Measurements from ENCODE around the gene EXOC3L1. TPM values are rescaled to one million over a fixed set of nuclear protein-coding genes. Genes with fewer than 3 reads are reported as not detected.

The EXOC3L1 gene
- total and polyA plus RNA-seq, 2 of the 13 experiments (the other 11 are each of a cell fraction or from before 2014, with no cell fraction given): 0.12 TPM; not detected in 1

DNA sequence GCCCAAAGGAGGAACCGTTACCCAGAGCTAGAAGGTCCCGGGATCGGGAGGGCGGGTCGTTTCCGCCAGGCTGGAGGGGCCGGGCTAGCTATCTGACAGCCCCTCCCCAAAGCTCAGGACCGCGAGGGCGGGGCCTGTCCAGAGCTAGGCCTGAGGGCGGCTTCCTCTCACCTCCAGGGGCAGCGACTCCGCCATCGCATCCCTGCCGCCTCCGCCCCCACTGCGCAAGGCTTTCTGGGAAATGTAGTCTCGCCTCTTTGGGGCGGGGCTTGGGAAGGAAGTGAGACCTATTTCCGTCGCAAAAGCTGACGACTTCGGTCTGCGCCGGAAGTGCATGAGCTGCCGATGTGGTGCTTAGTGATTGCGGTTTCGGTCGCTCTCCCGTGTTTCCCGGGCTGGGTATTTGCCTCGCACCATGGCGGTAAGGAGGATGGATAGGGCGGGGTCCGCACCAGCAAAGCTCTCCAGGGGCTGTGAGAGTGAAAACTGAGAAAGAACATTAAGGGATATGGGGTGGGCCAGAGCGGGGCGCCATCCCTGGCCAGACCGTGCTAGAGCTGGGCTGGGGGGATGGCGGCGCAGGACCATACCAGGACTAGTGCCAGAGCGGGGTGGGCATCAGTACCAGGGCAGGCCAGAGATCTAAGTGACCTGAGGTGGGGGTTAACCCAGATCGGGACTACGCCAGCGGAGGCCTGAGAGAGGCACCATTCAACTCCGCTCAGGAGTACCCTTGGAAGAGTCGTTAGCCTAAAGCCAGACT lies 37.0 kb upstream of the EXOC3L1 start, which contains the start of gene TMEM208 (continued):
- 0 out of 2 replicates have a peak, but pooled peaks have one; percentile 55 for TF ChIP-seq MTA1 (CRISPR knock-in tag; IDR thresholded peaks at IDR 0.05; ENCODE audit: borderline replicate concordance)
- TF ChIP-seq ZNF839 (CRISPR knock-in tag; IDR thresholded peaks at IDR 0.05; ENCODE audit: borderline replicate concordance): peak; percentile 98; the same call in 1 of the 2 replicates
- TF ChIP-seq ZNF224 (CRISPR knock-in tag; IDR thresholded peaks at IDR 0.05): 0 out of 2 replicates have a peak, but pooled peaks have one; percentile 73
- TF ChIP-seq PHF21A (CRISPR knock-in tag; IDR thresholded peaks at IDR 0.05): peak; percentile 75; the same call in 1 of the 2 replicates
- peak; percentile 100 for TF ChIP-seq KDM5A (IDR thresholded peaks at IDR 0.05; ENCODE audit: borderline replicate concordance, low read length)
- TF ChIP-seq CREB1 (IDR thresholded peaks at IDR 0.05): peak; percentile 99
- peak; percentile 100 for TF ChIP-seq CREB1 (CRISPR knock-in tag; IDR thresholded peaks at IDR 0.05)
- peak; percentile 98 for TF ChIP-seq ZNF556 (CRISPR knock-in tag; IDR thresholded peaks at IDR 0.05; ENCODE audit: borderline replicate concordance)
- TF ChIP-seq, protein P1, sequence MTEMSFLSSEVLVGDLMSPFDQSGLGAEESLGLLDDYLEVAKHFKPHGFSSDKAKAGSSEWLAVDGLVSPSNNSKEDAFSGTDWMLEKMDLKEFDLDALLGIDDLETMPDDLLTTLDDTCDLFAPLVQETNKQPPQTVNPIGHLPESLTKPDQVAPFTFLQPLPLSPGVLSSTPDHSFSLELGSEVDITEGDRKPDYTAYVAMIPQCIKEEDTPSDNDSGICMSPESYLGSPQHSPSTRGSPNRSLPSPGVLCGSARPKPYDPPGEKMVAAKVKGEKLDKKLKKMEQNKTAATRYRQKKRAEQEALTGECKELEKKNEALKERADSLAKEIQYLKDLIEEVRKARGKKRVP (CRISPR knock-in tag; IDR thresholded peaks at IDR 0.05): peak in 1 of 2 experiments; percentile 75; a peak in 1 of 4 replicates
- TF ChIP-seq, protein P2, sequence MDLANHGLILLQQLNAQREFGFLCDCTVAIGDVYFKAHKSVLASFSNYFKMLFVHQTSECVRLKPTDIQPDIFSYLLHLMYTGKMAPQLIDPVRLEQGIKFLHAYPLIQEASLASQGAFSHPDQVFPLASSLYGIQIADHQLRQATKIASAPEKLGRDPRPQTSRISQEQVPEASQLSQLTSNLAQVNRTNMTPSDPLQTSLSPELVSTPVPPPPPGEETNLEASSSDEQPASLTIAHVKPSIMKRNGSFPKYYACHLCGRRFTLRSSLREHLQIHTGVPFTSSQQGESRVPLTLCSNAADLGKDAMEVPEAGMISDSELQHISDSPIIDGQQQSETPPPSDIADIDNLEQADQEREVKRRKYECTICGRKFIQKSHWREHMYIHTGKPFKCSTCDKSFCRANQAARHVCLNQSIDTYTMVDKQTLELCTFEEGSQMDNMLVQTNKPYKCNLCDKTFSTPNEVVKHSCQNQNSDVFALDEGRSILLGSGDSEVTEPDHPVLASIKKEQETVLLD (CRISPR knock-in tag; IDR thresholded peaks at IDR 0.05; ENCODE audit: low read depth): peak; percentile 63; the same call in 1 of the 2 replicates
- TF ChIP-seq TSC22D2 (CRISPR knock-in tag; IDR thresholded peaks at IDR 0.05; ENCODE audit: borderline replicate concordance): no peak; the same call in 1 of the 2 replicates
- no peak; the same call in 1 of the 2 replicates for TF ChIP-seq ZNF343 (CRISPR knock-in tag; IDR thresholded peaks at IDR 0.05)
- peak; percentile 93 for TF ChIP-seq POLR2AphosphoS5 (IDR thresholded peaks at IDR 0.05; ENCODE audit: low read depth, low read length)
- TF ChIP-seq ZNF883 (CRISPR knock-in tag; IDR thresholded peaks at IDR 0.05; ENCODE audit: not compliant biosample characterization): peak; percentile 58
- no peak for TF ChIP-seq NFIB (CRISPR knock-in tag; IDR thresholded peaks at IDR 0.05; ENCODE audit: borderline replicate concordance)
- 0 out of 2 replicates have a peak, but pooled peaks have one; percentile 34 for TF ChIP-seq ZNF333 (CRISPR knock-in tag; IDR thresholded peaks at IDR 0.05; ENCODE audit: borderline replicate concordance)
- no peak for TF ChIP-seq ZNF569 (CRISPR knock-in tag; IDR thresholded peaks at IDR 0.05; ENCODE audit: borderline replicate concordance)
- TF ChIP-seq HDAC2 (CRISPR knock-in tag; IDR thresholded peaks at IDR 0.05): peak; percentile 99
- TF ChIP-seq GABPA (IDR thresholded peaks at IDR 0.05; ENCODE audit: low read depth, low read length): peak; percentile 100
- peak; percentile 100 for TF ChIP-seq GABPA (CRISPR knock-in tag; IDR thresholded peaks at IDR 0.05; ENCODE audit: low read depth)
- peak; percentile 92 for TF ChIP-seq YY1 (IDR thresholded peaks at IDR 0.05; ENCODE audit: insufficient read depth, insufficient replicate concordance, low read depth, low read length)
- TF ChIP-seq ZNF180 (CRISPR knock-in tag; IDR thresholded peaks at IDR 0.05; ENCODE audit: borderline replicate concordance, low read depth): no peak
- 0 out of 2 replicates have a peak, but pooled peaks have one; percentile 63 for TF ChIP-seq POLR2AphosphoS2 (IDR thresholded peaks at IDR 0.05; ENCODE audit: low read depth, low read length)
- TF ChIP-seq SMAD9 (CRISPR knock-in tag; IDR thresholded peaks at IDR 0.05): no peak
- TF ChIP-seq ZNF816 (CRISPR knock-in tag; IDR thresholded peaks at IDR 0.05; ENCODE audit: borderline replicate concordance): no peak
- TF ChIP-seq ZNF790 (CRISPR knock-in tag; IDR thresholded peaks at IDR 0.05; ENCODE audit: borderline replicate concordance): peak; percentile 92; the same call in 1 of the 2 replicates
- TF ChIP-seq HNRNPUL1 (IDR thresholded peaks at IDR 0.05; ENCODE audit: low read depth, low read length): no peak
- peak; percentile 58 for TF ChIP-seq ZBTB7B (CRISPR knock-in tag; IDR thresholded peaks at IDR 0.05)
- TF ChIP-seq ZBTB1 (CRISPR knock-in tag; IDR thresholded peaks at IDR 0.05; ENCODE audit: borderline replicate concordance): no peak

All from HepG2 (cell line).